Hepatic stellate cell (primary cell): ENCODE results near the gene TAS1R3.
"Not testable (repeated sequence)": the region's sequence is repeated elsewhere in the genome, so short reads cannot be mapped to it uniquely, and the experiment has no call there.

ENCODE experiments used
- DNase-seq: peaks from one replicate; pipeline ENCODE4 v3.0.0; 2011; ENCODE audit warnings: low spot score

TAS1R3 gene

DNA sequence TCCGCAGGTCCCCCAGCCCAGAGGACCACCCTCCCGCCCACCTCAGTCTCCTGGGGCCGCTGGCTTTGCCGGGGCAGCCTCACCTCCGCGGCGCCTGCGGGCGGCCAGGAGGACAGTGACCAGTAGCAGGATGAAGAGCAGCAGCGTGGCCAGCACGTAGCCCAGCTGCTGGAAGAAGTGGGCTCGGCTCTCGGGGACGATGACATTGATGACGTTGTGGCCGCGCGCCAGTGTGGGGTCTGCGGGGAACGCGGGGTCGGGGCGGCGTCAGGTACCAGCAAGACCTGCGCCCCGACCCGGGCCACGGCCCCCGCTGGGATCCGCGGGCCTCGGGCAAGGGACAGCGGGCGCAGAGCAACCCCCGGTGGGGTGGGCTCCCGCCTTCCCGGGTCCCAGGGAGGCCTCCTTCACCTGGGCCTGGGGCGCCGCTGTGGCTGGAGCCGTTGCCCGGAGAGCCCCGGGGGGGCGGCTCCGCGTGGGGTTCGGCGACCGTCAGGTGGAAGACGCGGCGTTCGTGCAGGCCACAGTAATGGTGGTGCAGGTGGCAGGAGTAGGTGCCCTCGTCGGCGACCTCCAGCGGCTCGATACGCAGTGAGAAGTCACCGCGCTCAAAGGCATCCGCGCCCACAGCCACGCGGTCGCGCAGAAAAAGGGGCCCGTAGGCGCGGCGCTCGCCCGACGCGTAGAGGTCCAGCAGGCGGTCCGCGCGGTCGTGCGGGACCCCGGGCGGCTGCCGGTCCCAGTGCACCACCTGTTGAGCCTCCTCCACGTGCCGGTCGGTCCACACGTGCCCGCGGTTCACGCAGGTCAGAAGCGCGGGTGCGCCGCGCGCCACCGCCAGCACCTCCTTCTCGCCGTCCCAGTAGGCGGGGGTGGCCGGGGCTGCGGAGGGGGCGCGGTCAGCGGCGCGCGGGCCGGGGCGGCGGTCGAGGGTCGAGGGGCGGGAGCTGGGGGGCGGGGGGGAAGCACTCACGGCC lies 23.5 kb downstream of the TAS1R3 start:
- DNase-seq = no peak

DNA sequence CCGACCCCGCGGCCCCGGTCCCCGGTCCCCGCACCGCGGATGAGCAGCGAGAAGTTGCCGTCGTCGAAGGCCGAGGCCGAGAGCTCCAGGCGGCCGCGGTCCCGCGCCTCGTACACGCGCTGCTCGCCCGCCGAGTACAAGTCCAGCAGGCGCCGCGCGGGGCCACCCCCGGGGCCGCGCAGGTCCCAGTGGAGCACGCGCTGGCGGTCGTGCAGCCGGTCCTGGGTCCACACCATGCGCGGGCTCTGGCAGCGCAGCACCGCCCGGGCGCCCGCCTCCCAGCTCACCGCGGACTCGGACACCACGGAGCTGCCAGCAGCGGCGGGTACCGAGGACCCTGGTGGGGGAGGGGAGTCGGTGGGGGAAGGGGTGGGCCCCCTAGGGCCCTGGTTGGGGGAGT lies 24.3 kb downstream of the TAS1R3 start:
- peak; percentile 65 for DNase-seq

DNA sequence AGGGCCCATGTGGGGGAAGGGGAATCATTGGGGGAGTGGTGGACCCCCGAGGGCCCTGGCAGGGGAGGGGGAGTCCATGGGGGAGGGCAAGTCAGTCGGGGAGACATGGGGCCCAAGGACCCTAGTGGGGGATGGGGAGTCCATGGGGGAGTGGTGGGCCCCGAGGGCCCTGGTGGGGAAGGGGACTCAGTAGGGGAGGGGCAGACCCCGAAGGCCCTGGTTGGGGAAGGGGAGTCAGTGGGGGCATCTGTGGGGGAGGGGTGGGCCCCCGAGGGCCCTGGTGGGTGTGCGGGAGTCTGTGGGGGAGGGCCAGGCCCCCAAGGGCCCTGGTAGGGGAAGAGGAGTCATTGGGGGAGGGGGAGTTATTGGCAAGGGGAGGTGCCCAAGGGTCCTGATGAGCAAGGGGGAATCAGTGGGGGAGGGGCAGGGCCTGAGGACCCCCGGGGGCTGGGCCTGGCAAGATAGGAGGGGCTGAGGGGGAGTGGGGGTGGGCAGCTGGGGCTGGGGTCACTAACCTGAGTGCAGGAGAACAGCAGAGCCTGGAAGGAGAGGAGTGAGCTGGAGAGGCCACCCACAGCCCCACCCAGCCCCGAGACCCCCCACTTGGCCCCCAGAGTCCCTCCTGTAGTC lies 25.2 kb downstream of the TAS1R3 start:
- no peak for DNase-seq

DNA sequence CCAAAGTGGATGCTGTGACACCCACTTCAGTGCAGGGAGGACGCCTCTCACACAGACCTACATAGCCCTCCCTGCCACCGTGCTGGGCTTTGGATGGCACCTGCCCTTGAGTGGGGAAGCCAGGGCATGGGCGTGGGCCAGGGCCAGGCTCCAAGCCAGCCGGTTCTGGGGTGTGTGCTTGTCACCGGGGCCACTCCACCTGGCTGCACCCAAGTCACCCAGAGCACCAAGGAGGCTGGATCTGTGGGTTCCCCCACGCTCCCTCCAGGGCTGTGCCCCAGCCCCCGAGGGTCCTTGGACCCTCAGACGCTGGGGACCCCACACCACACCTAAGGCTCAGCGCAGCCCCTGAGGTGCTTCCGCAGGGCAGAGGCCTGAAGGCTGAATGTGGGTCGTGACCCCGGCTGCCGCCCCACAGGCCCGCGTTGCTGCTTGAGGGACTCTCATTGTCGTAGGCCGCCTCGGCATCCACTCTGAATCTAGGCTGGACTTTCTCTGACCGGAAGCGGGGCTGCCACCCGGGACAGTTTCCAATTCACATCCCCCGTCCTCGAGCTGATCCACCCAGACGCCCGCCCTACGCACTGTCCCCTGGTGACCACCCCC lies 25.8 kb downstream of the TAS1R3 start:
- no peak for DNase-seq

DNA sequence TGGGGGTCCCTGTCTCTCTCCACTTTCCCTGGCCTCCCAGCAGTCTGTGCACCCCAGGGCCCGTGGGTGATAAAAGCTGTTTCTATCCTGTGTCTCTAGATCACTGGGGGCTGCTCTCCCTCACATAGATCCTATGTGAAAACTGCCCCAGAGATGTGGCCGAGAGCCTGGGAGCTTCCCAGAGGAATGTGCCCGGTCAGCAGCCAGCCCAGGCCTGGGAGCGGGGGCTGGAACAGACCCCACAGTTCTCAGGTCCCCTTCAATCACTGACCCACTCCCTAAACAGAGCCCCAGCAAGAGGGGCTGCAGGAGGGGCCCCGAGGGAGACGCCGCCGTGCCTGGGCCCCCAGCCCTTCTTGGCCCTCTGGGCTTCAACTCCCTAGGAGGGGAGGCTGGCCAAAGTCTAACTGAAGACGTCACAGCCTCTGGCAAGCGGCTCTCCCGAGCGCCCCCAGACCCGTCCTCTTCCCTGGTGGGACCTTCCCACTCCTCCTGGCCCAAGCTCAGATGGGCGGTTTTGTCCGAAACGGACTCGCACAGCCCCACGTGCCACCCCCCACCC lies 26.9 kb downstream of the TAS1R3 start:
- peak; percentile 73 for DNase-seq

DNA sequence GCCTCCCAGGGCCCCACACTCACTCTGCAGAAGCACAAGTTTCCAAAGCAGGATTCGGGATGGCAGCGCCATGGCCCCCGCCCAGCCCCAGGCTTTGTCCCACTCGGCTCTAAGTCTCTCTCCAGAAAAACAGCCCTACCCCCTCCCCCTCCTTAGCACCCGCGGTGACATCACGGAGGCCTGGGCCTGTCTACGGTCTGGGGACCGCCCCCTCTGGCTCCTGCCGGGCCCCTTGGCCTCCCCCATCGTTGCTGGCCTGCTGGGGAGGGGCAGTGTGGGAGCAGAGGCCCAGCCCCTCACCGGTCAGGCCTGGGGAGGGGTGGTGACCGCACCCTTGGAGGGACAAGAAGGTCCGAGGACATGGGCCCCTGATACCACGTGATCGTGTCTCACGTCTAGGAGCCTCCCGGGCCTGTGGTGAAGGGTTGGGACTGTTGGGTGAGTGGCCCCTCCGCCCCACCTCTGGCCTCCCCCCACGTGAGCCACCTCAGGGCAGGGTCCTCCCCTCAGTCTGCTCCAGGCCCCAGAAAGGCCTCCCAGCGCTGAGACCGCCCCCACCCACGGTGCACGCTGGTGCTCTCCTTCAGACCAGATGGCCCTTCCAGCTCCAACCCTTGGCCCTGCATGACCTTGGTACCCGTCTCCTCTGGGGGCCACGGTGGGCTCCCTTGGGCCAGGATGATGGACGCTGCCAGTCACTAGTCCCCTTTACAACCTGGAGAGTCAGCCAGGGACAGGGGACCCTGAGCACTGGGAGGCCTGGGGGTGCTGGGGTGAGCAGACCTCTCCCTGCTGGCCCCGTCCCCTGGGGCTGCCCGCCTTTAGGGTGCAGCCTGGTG lies 27.6 kb downstream of the TAS1R3 start, which contains the start of gene MXRA8:
Gene MXRA8 (minus strand): TSS at position 123 of the 839 bp plus-strand sequence. CDS start 51 bp downstream, at position 72.
- peak; percentile 92 for DNase-seq

DNA sequence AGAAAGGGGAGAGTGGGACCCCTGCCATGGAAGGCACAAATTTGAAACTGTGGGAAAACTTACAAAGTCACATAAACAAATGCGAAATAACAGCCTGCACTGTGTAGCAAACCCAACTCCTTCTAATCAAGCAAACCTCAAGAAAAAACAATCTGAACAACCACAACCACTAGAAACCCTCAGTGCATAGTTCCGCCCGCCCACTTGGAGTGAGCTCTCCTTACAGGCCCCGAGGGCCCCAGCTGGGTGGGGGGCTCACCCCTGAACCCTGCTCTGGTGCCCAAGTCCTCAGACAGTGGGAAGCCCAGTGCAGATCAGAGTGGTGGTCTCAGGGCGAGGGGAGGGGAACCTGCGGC lies 28.2 kb downstream of the TAS1R3 start:
- DNase-seq = peak; percentile 85

DNA sequence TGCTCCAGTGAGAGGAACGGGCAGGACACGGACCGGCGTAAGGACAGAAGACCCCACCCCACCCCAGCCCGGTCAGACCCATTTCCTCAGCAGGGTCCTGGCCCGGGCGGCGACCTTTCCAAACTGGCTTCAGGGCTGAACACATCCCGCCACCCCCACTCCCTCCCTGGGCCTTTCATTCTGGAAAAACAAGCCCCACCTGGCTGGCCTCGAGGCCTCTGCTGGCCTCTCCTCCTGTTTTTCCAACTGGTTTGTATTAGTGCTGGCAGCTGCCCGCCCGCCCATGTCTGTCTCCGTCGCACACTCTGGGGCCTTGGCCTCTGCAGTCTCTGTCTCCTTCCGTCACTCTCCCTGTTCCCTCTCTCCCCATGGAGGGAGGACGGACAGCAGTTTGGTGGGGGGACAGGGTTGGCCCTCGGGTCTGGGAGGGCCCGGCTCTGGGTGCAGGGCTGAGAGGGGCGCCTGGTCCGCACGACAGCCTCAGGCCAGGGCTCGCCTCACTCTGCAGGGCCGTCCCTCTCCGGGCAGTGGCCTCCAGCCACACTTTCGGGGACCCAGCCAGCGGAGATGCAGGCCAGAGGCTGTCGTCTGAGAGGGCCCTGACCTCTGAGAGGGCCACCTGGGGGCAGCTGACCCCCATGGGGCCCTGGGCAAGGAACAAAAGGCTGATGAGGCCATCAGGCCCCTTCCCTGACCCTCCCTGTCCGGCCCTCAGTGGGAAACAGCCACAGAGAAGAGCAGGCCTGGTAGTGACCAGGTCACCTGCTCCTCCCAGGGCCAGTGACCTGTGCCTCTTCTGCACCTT lies 28.8 kb downstream of the TAS1R3 start:
- DNase-seq = peak; percentile 66

DNA sequence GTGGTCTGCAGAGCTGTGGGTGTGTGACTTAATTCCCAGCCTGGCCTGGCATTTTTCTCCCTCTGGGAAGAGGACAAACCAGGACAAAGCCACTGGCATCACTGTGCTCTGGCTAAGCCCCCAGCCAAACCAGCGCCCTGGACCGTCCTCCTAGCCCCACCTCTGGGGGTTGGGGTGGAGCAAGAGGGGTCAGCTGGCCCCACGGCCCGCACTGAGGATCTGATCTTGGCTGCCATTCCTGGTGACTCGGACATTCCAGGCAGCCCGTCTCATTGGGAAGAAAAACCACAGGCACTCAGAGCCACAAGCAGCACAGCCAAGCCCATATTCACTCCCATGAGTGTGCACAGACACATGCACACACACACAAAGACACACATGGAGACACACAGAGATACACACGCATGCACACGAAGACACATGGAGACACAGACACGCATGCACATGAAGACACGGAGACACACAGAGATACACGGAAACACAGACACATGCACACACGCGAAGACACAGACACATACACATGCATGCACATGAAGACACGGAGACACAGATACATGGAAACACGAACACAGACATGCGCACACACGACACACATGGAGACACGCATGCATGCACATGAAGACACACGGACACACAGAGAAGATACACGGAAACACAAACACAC lies 29.6 kb downstream of the TAS1R3 start:
- peak; percentile 97 for DNase-seq

DNA sequence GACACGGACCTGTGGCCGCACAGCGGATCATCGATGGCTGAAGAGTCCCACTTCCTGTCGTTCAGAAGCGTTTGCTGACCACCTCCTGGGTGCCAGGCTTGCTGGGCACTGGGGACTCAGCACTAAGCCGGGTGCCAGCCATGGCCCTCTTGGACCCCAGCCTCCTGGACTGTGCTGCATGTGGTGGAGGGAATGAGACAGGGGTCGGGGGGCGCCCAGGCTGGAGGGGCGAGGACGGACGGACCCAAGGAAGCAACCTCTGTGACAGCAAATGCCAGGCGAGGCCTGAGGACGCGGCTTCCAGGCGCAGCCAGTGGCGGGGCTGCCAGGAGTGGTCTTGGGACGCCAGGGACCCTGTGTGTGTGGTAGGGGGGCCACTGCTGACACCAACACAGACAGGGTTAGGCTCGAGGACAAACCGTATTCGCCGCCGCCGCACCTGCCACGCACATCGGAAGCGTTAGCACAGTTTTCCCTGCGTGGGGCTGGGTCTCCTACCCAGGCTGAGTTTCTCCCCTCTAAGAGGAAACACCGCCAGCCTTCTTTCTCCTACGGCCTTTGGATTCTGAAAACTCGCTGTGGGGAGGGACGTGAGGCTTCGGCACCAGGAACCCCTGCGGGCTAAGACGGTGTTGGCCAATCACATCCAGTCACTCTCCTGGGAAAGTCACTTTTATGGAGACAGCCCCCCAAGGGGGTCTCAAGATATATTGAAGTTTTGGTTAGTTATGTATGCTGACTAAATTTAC lies 30.3 kb downstream of the TAS1R3 start:
- no peak for DNase-seq

DNA sequence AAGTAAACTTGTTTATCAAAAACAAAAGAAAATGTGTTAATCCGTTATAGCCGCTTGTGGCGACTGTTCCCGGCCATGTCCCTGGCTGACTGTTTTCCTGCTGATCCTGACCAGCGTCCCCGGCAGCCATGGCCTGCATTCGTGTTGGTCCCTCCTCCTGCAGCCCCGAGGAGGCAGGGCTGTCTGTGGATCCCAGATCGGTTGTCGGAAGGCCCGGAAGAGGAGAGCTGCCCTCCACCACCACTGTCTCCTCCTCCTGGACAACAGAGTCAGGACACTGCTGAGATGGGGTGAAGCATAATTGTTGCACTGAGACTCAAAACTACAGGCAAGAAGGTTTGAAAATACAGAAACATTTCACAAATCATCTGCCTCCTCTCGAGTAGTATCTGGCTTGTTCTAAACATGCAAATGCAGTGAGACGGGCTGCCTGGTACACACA lies 30.9 kb downstream of the TAS1R3 start:
- peak; percentile 86 for DNase-seq

DNA sequence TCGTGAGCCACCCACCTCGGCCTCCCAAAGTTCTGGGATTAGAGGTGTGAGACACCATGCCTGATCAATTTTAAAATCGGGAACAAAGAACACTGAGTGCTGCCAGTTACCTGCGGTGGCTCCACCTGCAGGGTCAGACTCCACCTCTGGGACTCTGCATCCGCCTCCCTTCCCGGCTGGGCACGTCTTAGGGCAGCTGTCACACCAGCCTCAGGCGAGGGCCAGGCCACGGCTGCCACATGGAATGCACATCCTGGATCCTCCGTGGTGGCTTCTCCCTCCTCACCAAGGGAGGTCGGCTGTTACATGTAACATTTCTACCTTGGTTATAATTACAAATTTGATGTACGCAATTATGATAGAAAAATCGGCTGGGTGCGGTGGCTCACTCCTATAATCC lies 33.2 kb downstream of the TAS1R3 start:
- DNase-seq = no peak

DNA sequence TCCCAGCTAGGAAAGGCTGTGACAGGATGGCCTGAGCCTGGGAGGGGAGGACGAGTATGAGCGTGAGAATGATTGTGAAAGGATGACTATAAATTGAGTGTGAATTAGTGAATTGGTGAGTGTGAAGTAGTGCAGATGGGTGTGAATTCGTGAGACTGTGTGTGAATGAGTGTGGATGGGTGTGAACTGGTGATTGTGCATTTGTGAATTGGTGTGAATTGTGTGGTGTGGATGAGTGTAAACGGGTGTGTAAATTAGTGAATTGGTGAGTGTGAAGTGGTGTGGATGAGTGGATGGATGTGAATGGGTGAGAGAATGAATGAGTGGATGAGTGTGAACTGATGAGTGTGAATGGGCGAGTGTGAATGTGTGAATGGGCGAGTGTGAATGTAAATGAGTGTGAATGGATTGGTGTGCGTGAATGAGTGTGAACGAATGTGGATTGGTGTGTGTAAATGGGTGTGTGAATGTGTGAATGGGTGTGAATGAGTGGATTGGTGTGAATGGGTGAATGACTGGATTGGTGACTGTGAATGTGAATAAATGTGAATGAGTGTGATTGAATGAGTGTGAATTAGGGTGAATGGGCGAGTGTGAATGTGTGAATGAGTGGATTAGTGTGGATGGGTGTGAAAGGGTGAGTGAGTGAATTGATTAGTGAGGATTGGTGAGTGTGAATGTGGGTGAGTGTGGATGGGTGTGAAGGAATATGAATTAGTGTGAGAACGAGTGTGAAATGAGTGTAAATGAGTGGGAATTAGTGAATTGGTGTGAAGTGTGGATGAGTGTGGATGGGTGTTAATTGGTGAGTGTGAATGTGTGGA lies 35.0 kb downstream of the TAS1R3 start:
- no peak for DNase-seq

DNA sequence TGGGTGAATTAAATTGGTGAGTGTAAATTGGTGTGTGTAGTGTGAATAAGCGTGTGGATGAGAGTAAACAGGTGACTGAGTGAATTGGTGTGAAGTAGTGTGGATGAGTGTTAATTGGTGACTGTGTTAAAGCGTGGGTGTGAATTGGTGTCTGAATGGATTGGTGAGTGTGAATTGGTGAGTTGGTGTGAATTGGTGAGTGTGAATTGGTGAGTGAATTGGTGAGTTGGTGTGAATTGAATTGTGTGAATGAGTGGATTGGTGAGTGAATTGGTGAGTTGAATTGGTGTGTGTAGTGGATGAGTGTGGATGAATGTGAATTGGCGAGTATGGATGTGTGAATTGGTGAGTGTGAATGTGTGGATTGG lies 35.6 kb downstream of the TAS1R3 start:
- no peak for DNase-seq

DNA sequence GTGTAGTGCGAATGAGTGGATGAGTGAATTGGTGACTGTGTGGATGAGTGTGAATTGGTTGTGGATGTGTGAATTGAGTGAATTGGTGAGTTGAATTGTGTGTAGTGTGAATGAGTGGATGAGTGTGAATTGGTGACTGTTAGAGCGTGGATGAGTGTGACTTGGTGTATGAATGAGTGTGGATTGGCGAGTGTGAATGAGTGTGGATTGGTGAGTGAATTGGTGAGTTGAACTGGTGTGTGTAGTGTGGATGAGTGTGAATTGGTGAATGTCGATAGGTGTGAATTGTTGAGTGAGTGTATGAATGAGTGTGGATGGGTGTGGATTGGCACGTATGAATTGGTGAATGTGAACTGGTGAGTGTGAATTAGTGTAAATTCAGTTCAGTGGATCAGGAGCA lies 36.2 kb downstream of the TAS1R3 start:
- DNase-seq = no peak

DNA sequence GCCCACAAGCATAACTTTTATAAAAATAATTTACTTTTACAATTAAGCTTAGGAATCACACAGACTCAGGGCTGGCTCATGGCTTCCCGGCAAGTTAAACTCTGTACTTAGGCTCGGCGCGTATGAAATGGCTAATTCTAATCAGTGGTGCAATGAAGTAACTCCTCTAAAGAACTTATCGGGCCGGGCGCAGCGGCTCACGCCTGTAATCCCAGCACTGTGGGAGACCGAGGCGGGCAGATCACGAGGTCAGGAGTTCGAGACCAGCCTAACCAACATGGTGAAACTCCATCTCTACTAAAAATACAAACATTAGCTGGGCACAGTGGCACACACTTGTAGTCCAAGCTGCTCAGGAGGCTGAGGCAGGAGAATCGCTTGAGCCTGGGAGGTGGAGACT lies 39.0 kb downstream of the TAS1R3 start:
- DNase-seq = not testable (repeated sequence)

DNA sequence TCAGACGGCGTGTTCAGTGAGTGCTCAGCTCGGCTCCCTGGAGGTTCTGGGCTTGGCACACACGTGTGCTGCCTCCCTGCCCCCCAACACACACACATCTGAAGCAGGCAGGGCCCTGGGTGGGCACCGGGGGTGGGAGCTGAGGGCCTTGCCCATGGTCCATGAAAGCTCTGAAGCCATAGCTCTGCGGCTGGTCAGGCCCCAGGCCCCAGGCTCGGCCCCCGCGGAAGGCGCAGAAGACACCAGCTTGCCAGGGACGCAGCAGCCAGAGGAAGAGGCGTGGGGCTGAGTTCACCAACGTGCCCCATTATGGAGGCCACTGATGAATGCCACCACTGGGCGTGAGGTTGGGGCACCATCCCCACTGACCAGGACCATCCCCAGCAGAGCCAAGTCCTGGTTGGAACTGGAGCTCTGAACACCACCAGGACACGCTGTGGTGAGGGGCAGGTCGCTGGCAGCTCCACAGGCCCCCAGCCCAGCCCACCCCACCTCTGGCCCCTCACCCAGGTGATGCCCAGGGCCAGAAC lies 39.8 kb downstream of the TAS1R3 start:
- no peak for DNase-seq

DNA sequence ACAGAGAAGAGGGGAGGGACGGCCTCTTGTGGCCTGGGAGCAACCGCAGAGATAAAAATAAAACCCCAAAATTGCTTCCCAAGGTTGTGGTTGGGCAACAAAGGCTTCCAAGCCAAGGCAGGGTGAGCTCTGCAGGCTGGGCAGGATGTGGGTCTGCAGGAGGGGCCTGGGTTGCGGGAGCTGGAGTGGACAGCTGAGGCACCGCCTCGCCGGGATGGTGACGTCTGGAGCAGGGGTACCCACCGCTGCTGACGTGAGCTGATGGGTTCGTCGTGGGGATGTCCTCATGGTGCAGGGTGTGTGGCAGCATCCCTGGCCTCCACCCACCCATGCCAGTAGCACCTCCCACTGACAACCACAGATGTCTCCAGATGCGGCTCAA lies 40.3 kb downstream of the TAS1R3 start:
- no peak for DNase-seq
